Measurements from ENCODE around the gene KCTD2.
A peak's percentile ranks its signal among the peaks of the same experiment; 100 is the strongest.

KCTD2 gene

GRCh38 chr17:75103601-75104554 lies 56.9 kb downstream of the KCTD2 start:
- Histone ChIP-seq H3K4me3 (no peak overlapping the region), H3K27ac (no peak overlapping the region)
- DNase-seq (ENCODE audit: low spot score), result no peak
- TF ChIP-seq CTCF (IDR thresholded peaks at IDR 0.05), result no peak

GRCh38 chr17:75105126-75106080 lies 58.4 kb downstream of the KCTD2 start:
- TF ChIP-seq CTCF (IDR thresholded peaks at IDR 0.05), result peak; percentile 29
- Histone ChIP-seq H3K27ac (no peak overlapping the region), H3K4me3 (no peak overlapping the region)
- DNase-seq (ENCODE audit: low spot score), result no peak

GRCh38 chr17:75108193-75108592 lies 61.2 kb downstream of the KCTD2 start:
- no peak for TF ChIP-seq CTCF (IDR thresholded peaks at IDR 0.05)

GRCh38 chr17:75109046-75109406 lies 62.0 kb downstream of the KCTD2 start:
- H3K4me3 ChIP-seq, result peak overlapping the region; percentile 87
- TF ChIP-seq CTCF (IDR thresholded peaks at IDR 0.05), result no peak
- DNase-seq (ENCODE audit: low spot score), result no peak
- no peak overlapping the region for H3K27ac ChIP-seq

More at GRCh38 chr17:75108193-75108592, 61.2 kb downstream of the KCTD2 start:
- no peak overlapping the region for H3K27ac ChIP-seq
- H3K4me3 ChIP-seq, result no peak overlapping the region
- DNase-seq (ENCODE audit: low spot score), result no peak

- DNase-seq (ENCODE audit: low spot score), result peak; percentile 90
- TF ChIP-seq CTCF (IDR thresholded peaks at IDR 0.05), result no peak
- peak within 1 kb of the TSS; percentile 87 for H3K4me3 ChIP-seq
- H3K27ac ChIP-seq, result peak within 1 kb of the TSS; percentile 32 to 77
Observed at GRCh38 chr17:75109407-75110233, 62.6 kb downstream of the KCTD2 start, which contains the start of gene ARMC7. Gene ARMC7, plus strand, starts transcription at chr17:75109969. Its CDS starts 320 bp downstream, at chr17:75110289.

- TF ChIP-seq CTCF (IDR thresholded peaks at IDR 0.05), result no peak
- DNase-seq (ENCODE audit: low spot score), result no peak
- Histone ChIP-seq H3K4me3 (peak overlapping the region; percentile 87), H3K27ac (peak overlapping the region; percentile 32 to 77)
Observed at GRCh38 chr17:75110234-75110937, 63.4 kb downstream of the KCTD2 start.

Data from coronary artery (tissue), 2 donors.